GM12878 (cell line): Measurements from ENCODE around the gene UBE2O. TPM values are rescaled to one million over a fixed set of nuclear protein-coding genes. Genes with fewer than 3 reads are reported as not detected.

Experiments used
- ATAC-seq: fragments of 200-7000 bp; cut with Tn5 transposase; 3 replicates; pipeline ENCODE4 v1.9.1; 2020; ENCODE audit warnings: mild to moderate bottlenecking, moderate library complexity
- BruUV-seq: library from RNA; stranded (reverse); fragments of 400-500 nt; replicated peaks from 2 replicates; lab custom pipeline; 2021; lab: Mats Ljungman, UMichigan
- CTCF ChIA-PET: fragments of 300-600 bp; sonication (Branson Sonifier 250); formaldehyde crosslinking; extraction: SDS; loops from one replicate; lab custom pipeline; 2021; ENCODE audit warnings: inconsistent platforms; lab: Yijun Ruan, JAX
- POLR2A ChIA-PET: fragments of 350-600 bp; formaldehyde crosslinking; extraction: SDS; loops from one replicate; lab custom pipeline; 2021; ENCODE audit warnings: inconsistent platforms; lab: Charles Lee
- RAD21 ChIA-PET: fragments of 300-600 bp; sonication (Branson Sonifier 250); formaldehyde crosslinking; loops from one replicate; lab custom pipeline; 2023; ENCODE audit warnings: antibody characterized with exemption; ENCODE audit not compliant: unreplicated experiment; lab: Charles Lee
- SMC1A ChIA-PET: fragments of 300-600 bp; sonication (Branson Sonifier 250); formaldehyde crosslinking; loops from one replicate; lab custom pipeline; 2023; ENCODE audit not compliant: unreplicated experiment, uncharacterized antibody; lab: Charles Lee
- DNase-seq: peaks from one replicate; pipeline ENCODE4 v3.0.0-alpha.2; 2011; ENCODE audit warnings: low read depth, low spot score
- FAIRE-seq: peaks from 3 replicates; lab custom pipeline; 2011; peaks lifted over from hg19 to GRCh38; lab: Jason Lieb, UNC
- H2AFZ ChIP-seq: 2 replicates; pipeline ENCODE4 v1.6.0; 2011; ENCODE audit warnings: low read depth, low read length, control low read depth; ENCODE audit not compliant: control insufficient read depth
- H3K27ac ChIP-seq: 2 replicates; pipeline ENCODE4 v1.5.1; 2011; ENCODE audit warnings: control low read depth; ENCODE audit not compliant: control insufficient read depth, insufficient read depth
- H3K27me3 ChIP-seq, 2 experiments: replicated peaks in 1 of 2; 2 replicates each; pipeline versions ENCODE4 v1.6.0 to v1.6.1; 2011; ENCODE audit warnings: low read length in 1 of 2; ENCODE audit not compliant: control insufficient read depth in 2 of 2, insufficient read depth in 2 of 2
- H3K36me3 ChIP-seq, 2 experiments: 2 replicates each; pipeline ENCODE4 v1.5.1; 2011; ENCODE audit warnings: low read length in 1 of 2; ENCODE audit not compliant: control insufficient read depth in 2 of 2, insufficient read depth in 2 of 2
- H3K4me1 ChIP-seq: 2 replicates; pipeline ENCODE4 v1.6.1; 2011; ENCODE audit warnings: mild to moderate bottlenecking, low read length, moderate library complexity, mixed read lengths; ENCODE audit not compliant: control insufficient read depth, insufficient read depth
- H3K4me2 ChIP-seq: 2 replicates; pipeline ENCODE4 v1.6.0; 2011; ENCODE audit warnings: control low read depth; ENCODE audit not compliant: control insufficient read depth, insufficient read depth
- H3K4me3 ChIP-seq: fragments of 200-600 bp; sonication (generic); 2 replicates; pipeline ENCODE4 v1.5.1; 2016
- H3K79me2 ChIP-seq: 2 replicates; pipeline ENCODE4 v1.6.0; 2011; ENCODE audit warnings: low read length; ENCODE audit not compliant: control insufficient read depth, insufficient read depth
- H3K9ac ChIP-seq: 2 replicates; pipeline ENCODE4 v1.8.0; 2011; ENCODE audit warnings: low read length, control low read depth, mixed read lengths; ENCODE audit not compliant: control insufficient read depth, insufficient read depth
- H3K9me3 ChIP-seq: replicated peaks from 3 replicates; pipeline ENCODE4 v1.5.1; 2011; ENCODE audit warnings: mild to moderate bottlenecking, low read length; ENCODE audit not compliant: control insufficient read depth, insufficient read depth
- H4K20me1 ChIP-seq: 2 replicates; pipeline ENCODE4 v1.6.0; 2011; ENCODE audit not compliant: control insufficient read depth, insufficient read depth
- BMI1 ChIP-seq: fragments of 450-650 bp; IDR thresholded peaks from 2 replicates; pipeline ENCODE4 v1.6.1; 2016; ENCODE audit warnings: mild to moderate bottlenecking, moderate library complexity, borderline replicate concordance
- CTCF ChIP-seq, 3 experiments: IDR thresholded peaks in 2 of 3; conservative IDR thresholded peaks in 1 of 3; 2 replicates each; pipeline ENCODE4 v1.5.1; 2011; ENCODE audit warnings: low read depth in 3 of 3, low read length in 3 of 3, mild to moderate bottlenecking in 3 of 3, control low read depth in 2 of 3, moderate library complexity in 2 of 3, inconsistent platforms in 1 of 3, mixed read lengths in 1 of 3; ENCODE audit not compliant: control insufficient read depth in 2 of 3, insufficient read depth in 1 of 3; ENCODE audit errors: extremely low read depth in 1 of 3
- LARP7 ChIP-seq: fragments of 450-650 bp; IDR thresholded peaks from 2 replicates; pipeline ENCODE4 v1.6.1; 2017; ENCODE audit warnings: mild to moderate bottlenecking
- NFXL1 ChIP-seq: fragments of 450-650 bp; IDR thresholded peaks from 2 replicates; pipeline ENCODE4 v1.6.1; 2017; ENCODE audit warnings: antibody characterized with exemption, mild to moderate bottlenecking, borderline replicate concordance
- PBX3 ChIP-seq: IDR thresholded peaks from 2 replicates; pipeline ENCODE4 v1.6.1; 2011; ENCODE audit warnings: mild to moderate bottlenecking, low read depth, low read length, moderate library complexity; ENCODE audit not compliant: insufficient replicate concordance
- RAD51 ChIP-seq: fragments of 450-650 bp; IDR thresholded peaks from 2 replicates; pipeline ENCODE4 v1.6.1; 2016; ENCODE audit warnings: moderate library complexity, mild to moderate bottlenecking, inconsistent platforms
- RB1 ChIP-seq: fragments of 450-650 bp; formaldehyde crosslinking; IDR thresholded peaks from 2 replicates; pipeline ENCODE4 v1.6.1; 2017; ENCODE audit warnings: mild to moderate bottlenecking, borderline replicate concordance
- SIN3A ChIP-seq: IDR thresholded peaks from 2 replicates; pipeline ENCODE4 v1.6.1; 2012; ENCODE audit warnings: low read depth, low read length, improper control_type of control experiment
- STAT3 ChIP-seq: IDR thresholded peaks from 2 replicates; pipeline ENCODE4 v1.6.1; 2011; ENCODE audit warnings: low read depth, low read length, improper control_type of control experiment
- ZBTB40 ChIP-seq: fragments of 450-650 bp; IDR thresholded peaks from 2 replicates; pipeline ENCODE4 v1.6.1; 2016; ENCODE audit warnings: mild to moderate bottlenecking, moderate library complexity, borderline replicate concordance
- ZNF24 ChIP-seq: fragments of 450-650 bp; IDR thresholded peaks from 2 replicates; pipeline ENCODE4 v1.6.1; 2017; ENCODE audit warnings: antibody characterized with exemption, mild to moderate bottlenecking
- WGBS: methylation state at CpG from one replicate; pipeline ENCODE4 v1.1.6; 2016; ENCODE audit warnings: low lambda C conversion rate; ENCODE audit not compliant: insufficient replicate concordance, insufficient coverage; ENCODE audit errors: missing lambda C conversion rate; 5-methylcytosine and 5-hydroxymethylcytosine counted together
- in situ Hi-C: fragments of 300-500 bp; cut with MboI; formaldehyde crosslinking; loops from 9 replicates; pipeline ENCODE4 v1.14.3; 2018; ENCODE audit warnings: mixed read lengths
- intact Hi-C: fragments of 100-400 bp; cut with micrococcal nuclease; formaldehyde crosslinking; loops from one replicate; pipeline ENCODE4 v1.14.2; 2022; ENCODE audit not compliant: unreplicated experiment
- polyA plus RNA-seq, 11 experiments: library from polyadenylated mRNA; depleted of rRNA in 4 of 11; unstranded in 6 of 11; stranded (reverse) in 5 of 11; fragments of >200 nt; fragmentation: Nextera tagmentation in 4 of 11; fragmentation: Illumina TruSeq in 1 of 11; extraction: Ambion mirVana in 4 of 11; extraction: Trizol in 1 of 11; gene quantifications; 1 replicate in 1 of 11; 2 replicates in 10 of 11; pipeline versions ENCODE4 v1.2.1 to v1.2.3, GENCODE V29; 2011 to 2016; ENCODE audit warnings: inconsistent platforms in 2 of 11, missing spikeins in 2 of 11, low read depth in 1 of 11
- total RNA-seq, 4 experiments: library from RNA; depleted of rRNA in 3 of 4; stranded (reverse); fragments of >200 nt in 3 of 4; fragmentation: Illumina TruSeq in 1 of 4; extraction: Trizol in 1 of 4; gene quantifications; 2 replicates each; pipeline versions ENCODE4 v1.2.1 to v1.2.3, GENCODE V29; 2013 to 2021

UBE2O gene
- total and polyA plus RNA-seq, 10 of the 15 experiments (the other 5 are each of a cell fraction or from before 2014, with no cell fraction given), result 2.1 to 39.0 (median 14.1) TPM

GRCh38 chr17:76444518-76445311, 8.2 kb downstream of the UBE2O start:
- POLR2A ChIA-PET, result interaction anchor here (0.5 to 1.1 kb wide), 4 partner anchors 9 to 189 kb away, joined by 3 read pairs; no protein-coding TSS in a partner anchor
- no peak for FAIRE-seq
- H3K4me1 ChIP-seq, result peaks cover 65% of the 10 kb centered on the region
- H3K27me3 ChIP-seq, result no peaks in the 10 kb centered on the region
- in situ Hi-C loops (no loop called here), intact Hi-C loops (no loop called here)
- CTCF ChIA-PET, result interaction anchor here (0.6 to 2.3 kb wide), 11 partner anchors 9 to 336 kb away, joined by 3 to 9 read pairs (median 5); partner anchors contain the start of gene UBE2O
- no peaks in the 10 kb centered on the region for H4K20me1 ChIP-seq
- H3K9me3 ChIP-seq, result no peaks in the 10 kb centered on the region
- no peak for DNase-seq
- H3K9ac ChIP-seq, result peak overlapping the region; percentile 44
- peaks cover 0 to 6% of the 10 kb centered on the region in 2 experiments; a peak in 2 of 4 replicates for H3K36me3 ChIP-seq
- H2AFZ ChIP-seq, result peak overlapping the region; percentile 46; the same call in 1 of the 2 replicates
- H3K4me2 ChIP-seq, result peak overlapping the region; percentile 75
- TSS peak; percentile 14 for BruUV-seq
- ATAC-seq, result peak; percentile 59
- RAD21 ChIA-PET, result interaction anchor here (0.8 to 1.9 kb wide), 3 partner anchors 14 to 113 kb away, joined by 3 to 8 read pairs (median 4); no protein-coding TSS in a partner anchor
- peak overlapping the region; percentile 61 for H3K27ac ChIP-seq
- SMC1A ChIA-PET, result interaction anchor here (0.7 to 2.8 kb wide), 7 partner anchors 9 to 337 kb away, joined by 3 to 12 read pairs (median 4); no protein-coding TSS in a partner anchor
- WGBS, result 9% methylated on average over 9 of the region's 9 CpGs
- H3K4me3 ChIP-seq, result peak overlapping the region; percentile 44; the same call in 1 of the 2 replicates
- H3K79me2 ChIP-seq, result peaks cover 94% of the 10 kb centered on the region
- TF ChIP-seq STAT3 (no peak), ZNF24 (no peak), RAD51 (no peak), RB1 (no peak), LARP7 (no peak), PBX3 (no peak), ZBTB40 (no peak), CTCF (IDR thresholded peaks at IDR 0.05 in 2 of 3, conservative IDR thresholded peaks at IDR 0.05 in 1 of 3; ENCODE audit: control insufficient read depth in 2 of 3, extremely low read depth in 1 of 3, insufficient read depth in 1 of 3, low read depth in 3 of 3, low read length in 3 of 3) (no peak), NFXL1 (no peak), SIN3A (no peak), BMI1 (no peak)
